NCI-H128 (cell line): ENCODE results near the gene TNFRSF19.
"Not testable (repeated sequence)": the region's sequence is repeated elsewhere in the genome, so short reads cannot be mapped to it uniquely, and the experiment has no call there.

Experiments
- DNase-seq: peaks from one replicate; lab custom pipeline; 2025; ENCODE audit not compliant: unreplicated experiment; lab: John Stamatoyannopoulos, UW

Gene TNFRSF19

DNA sequence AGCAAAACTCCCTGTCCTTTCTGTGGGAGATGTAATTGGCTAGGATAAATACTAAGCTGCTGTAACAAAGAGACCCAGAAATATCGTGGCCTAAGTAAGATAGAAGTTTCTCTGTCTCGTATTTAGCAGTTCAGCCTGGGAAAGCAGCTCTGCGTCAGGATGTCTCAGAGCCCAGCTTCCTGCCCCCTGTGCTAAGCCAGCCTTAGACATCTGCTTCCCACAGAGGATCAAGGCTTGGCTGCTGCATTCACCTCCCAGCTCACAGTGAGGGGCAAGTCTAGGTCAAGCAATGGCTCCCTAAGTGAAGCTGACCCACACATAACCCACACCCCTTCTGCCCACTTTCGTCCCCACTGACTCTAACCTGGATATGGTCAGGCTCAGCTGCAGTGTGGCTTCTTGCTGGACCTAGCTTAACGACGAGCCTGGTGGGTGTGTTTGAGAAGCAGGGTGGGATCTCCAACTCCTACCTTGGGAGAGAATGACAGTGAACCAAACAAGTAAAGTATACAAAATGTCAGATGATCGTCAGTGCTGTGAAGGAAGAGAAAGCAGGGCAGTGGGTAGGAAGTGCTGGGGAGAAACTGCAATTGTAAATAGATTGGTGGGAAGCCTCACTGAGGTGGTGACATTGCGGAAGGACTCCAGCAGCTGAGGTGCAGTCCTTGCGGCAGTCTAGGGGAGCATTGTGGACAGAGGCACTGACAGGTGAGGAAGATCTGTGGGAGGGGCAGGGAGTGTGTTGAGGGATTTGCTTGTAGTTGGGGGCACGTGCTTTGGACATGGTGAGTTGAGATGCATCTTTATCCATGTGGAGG, 82.9 kb downstream of the TNFRSF19 start:
- no peak for DNase-seq

DNA sequence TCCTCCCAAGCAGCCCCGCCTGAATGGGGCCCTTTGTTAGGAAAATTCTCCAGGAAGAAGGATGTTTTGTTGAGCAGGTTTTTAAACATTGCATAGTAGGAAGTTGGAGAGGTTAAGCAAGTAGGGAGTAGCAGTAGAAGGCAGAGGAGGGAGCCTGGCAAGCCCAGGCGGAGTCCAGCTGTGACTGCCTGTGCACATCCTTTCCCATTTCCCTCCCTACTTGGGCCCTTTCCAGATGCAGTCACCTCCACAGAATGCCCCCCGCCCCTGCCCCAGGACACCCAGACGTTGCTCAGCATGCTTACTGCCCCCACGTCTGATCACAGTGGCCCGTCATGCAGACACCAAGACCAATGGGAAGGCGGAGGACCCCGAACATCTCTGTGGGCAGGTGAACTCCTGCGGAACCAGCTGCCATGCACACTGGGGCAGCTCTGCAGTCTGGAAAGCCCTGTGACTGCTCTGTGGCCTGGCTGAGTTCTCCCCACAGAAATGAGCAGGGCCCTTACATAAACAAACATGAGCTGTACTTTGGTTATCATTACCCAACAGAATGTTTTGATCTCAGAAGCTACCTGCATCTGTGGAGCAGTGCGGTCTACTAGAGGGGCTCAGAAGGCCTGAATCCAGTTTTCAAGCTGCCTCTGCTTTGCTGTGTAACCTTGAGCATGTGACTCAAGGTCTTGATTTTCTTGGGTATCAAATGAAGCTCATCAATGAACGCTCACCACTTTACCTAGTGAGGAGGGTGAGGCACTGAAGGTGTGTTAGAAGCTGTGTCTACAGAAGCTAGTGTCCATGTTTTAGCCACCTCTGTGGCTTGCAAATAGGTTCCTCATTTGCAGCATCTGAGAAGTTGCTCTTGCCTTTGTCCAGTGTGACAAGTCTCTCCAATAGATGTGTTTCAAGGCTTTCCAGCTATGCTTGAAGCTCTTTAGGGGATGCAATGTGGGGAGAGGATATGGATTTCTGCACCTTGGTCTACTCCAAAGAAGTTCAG, 84.2 kb downstream of the TNFRSF19 start:
- DNase-seq = no peak

DNA sequence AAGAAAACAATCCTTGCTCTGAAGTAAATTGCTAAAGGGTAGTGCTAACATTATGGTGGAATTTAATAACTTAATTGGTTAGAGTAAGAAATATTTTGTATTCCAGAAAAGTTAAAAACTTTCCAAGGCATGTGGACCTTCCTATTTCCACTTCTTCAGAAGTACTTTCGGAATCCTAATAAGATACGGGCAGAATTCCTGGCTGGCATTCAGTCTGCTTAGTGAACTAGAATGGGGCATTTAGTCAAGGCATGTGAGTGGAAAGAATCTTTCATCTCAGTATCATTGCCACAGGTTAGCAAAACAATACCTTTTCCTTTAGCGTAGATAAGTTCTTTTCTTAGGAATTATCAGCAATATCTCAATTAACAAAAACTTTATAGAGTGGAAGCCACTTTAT, 85.1 kb downstream of the TNFRSF19 start:
- no peak for DNase-seq

DNA sequence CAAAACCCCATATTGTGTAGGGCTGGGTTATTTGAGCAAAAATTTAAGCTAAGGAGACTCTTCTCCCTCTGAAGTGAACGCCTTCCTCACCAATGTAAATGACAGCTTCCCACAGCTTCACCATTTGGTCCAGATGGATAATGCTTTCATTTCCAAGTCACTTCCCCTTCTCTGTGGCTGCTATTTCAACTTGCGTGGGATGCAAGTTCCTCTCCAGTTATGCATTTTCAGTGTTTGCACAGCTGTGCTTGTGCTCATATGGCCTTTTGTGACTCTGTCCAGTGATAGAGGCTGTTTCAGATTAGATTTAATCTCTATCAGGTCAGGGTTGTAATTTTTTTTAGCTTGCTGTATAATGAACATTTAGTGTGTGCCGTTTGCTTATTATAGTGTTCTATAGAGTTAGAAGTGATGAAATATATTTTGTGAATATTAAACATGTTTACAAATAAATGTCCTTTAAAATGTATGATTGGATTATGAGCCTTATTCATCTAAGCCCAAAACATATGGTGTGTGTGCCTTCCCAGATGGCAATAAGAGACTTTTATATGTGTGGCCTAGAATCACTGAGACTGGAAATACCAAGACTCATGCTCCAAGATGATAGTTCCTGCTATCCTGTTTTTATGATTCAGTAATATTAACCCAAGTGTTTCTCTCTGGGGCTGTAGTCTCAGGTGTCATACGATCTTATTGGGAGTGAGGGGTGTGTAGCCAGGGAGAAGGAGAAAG, 86.6 kb downstream of the TNFRSF19 start:
- no peak for DNase-seq

DNA sequence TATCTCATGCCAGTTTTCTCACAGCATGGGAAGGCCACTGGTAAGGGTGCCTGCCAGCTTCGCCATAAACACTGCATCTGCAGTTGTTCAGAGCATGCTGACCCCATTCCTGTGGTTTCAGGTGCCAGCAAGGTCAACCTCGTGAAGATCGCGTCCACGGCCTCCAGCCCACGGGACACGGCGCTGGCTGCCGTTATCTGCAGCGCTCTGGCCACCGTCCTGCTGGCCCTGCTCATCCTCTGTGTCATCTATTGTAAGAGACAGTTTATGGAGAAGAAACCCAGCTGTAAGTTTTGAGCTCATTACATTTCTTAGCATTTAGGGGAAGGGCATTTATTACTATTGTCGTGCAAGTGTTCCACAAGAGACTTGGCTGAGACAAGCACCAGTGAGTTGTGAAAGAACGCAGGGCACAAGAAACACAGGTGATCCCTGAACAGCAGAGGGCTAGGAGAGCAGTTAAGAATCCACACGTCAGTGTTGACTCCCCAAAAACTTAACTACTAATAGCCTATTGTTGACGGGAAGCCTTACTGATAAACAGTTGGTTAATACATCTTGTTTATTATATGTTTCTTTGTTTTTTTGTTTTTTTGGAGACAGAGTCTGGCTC, 88.8 kb downstream of the TNFRSF19 start:
- no peak for DNase-seq

DNA sequence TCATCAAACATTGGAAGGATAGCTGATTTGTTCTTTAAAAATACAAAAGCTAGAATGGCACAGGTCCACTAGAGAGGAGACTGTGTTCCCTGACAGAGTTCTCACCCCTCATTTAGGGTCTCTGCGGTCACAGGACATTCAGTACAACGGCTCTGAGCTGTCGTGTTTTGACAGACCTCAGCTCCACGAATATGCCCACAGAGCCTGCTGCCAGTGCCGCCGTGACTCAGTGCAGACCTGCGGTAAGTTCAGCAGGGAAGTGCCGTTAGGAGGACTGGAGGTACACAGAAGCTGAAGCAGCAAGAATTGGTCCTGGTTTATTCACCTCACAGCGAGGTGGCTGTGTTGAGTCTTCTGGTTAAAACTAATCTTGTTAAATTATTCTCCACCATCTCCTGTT, 90.0 kb downstream of the TNFRSF19 start:
- DNase-seq = no peak

DNA sequence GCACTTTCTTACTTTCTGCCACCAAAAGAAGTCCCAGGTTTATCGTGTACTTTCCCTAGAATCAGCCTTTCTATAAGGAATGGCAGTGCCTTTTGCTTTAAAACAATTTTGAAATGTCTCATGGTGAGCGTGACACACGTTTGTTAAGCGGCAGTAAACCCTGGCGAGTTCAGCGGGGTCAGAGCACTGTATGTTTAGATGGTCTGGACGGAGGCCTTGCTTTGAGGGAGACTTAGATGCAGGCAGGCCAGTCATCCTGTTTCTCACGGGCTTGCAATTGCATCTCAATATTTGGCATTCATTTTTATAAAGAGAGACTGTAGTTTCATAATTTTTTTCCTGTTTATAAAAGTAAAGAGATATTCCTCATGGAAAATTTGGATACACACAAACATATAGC, 96.4 kb downstream of the TNFRSF19 start:
- DNase-seq = no peak

DNA sequence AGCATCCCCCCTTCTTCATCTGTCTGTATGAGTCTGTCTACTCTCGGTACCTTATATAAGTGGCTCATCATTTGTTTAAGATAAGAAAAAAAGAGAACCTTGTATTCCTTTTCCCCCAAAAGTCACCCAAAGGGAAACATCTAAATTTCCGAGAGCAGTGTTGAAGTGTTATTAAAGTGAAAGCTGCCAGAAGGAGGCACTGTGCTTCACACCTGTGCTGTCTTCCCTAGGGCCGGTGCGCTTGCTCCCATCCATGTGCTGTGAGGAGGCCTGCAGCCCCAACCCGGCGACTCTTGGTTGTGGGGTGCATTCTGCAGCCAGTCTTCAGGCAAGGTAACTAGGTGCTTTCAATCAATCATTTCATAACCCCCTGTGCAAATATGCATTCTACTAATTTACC, 97.5 kb downstream of the TNFRSF19 start:
- no peak for DNase-seq

DNA sequence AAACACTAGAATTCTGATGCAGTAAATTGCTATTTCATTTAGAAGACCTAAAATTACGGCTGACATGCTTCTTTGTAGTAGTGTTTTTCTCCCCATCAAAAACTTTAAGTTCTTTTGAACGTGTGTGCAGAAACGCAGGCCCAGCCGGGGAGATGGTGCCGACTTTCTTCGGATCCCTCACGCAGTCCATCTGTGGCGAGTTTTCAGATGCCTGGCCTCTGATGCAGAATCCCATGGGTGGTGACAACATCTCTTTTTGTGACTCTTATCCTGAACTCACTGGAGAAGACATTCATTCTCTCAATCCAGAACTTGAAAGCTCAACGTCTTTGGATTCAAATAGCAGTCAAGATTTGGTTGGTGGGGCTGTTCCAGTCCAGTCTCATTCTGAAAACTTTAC, 98.3 kb downstream of the TNFRSF19 start:
- DNase-seq = no peak

DNA sequence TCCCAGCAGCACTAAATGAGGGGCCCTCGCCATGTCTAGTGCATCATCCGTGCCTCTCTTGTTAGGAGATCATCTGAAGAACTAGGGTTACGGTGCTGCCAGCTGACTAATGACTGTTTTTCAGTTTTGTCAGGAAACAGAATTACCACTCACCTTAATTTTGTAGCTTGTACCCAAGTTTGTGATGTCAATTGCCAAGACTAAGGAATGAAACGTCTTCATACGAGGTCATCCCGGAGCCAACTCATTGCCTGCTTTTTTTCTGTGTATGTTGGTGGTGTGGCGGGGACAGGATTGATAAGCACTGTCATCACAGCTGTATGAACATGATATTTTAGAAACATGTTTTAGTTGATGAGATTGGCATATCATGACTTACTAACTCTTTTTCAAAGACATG, 100.6 kb downstream of the TNFRSF19 start:
- DNase-seq = no peak

DNA sequence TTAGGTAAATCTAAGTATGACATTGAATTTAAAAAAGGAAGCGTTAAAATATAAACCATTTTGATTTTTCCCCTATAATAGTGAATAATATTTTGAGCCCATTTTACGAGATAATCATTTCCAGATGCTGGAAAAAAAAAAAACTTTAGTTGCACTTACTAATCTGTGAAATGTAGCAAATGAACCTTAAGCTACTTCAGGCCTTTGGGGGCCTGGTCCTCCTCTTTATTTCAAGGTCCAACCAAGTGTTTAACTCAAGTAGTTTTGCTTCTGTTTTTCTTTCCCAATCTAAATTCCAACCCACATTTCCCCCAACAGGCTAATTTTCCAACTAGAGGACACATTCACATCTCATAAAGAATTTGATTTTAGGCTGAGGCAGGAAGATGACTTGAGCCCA, 101.2 kb downstream of the TNFRSF19 start:
- no peak for DNase-seq

DNA sequence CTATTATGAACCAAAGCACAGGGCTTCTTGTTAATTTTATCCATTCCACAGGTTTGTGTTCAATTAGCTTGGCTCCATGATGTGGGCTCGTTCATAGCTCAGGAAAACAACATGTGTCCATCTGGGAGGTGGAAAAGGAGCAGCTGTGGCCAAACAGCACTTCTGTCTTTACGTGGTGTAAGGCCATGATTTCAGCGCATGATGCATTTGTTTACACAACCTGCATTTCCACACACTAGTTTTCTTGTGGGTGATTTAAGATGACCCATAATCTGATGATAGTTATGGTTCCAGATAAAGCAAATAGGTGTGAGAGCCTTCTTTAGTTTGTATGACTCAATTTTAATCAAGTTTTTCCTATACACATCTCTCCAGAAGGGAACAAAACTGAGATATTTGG, 101.7 kb downstream of the TNFRSF19 start:
- DNase-seq = no peak

DNA sequence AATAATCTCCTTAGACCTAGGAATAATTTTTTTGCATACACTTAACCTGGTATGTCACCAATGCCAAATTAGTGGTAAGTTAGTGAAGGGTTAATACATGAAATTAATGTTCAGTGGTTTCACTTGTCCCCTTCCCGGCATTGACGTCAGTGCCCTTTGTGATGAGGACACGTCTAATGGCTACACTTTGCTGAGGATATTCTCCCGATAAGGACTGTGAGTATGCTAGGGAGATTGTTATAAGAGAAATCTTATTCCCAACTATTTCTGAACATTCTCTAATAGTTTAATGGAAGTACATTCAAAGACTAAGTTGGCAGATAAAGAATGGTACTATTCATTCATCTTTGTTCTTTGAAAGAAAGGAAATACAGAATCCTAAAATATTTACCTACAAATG, 102.4 kb downstream of the TNFRSF19 start:
- DNase-seq = no peak

DNA sequence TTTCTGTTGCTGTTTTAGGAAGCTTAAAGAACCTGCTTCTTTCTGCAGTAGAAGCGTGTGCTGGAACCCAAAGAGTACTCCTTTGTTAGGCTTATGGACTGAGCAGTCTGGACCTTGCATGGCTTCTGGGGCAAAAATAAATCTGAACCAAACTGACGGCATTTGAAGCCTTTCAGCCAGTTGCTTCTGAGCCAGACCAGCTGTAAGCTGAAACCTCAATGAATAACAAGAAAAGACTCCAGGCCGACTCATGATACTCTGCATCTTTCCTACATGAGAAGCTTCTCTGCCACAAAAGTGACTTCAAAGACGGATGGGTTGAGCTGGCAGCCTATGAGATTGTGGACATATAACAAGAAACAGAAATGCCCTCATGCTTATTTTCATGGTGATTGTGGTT, 103.1 kb downstream of the TNFRSF19 start:
- DNase-seq = no peak

DNA sequence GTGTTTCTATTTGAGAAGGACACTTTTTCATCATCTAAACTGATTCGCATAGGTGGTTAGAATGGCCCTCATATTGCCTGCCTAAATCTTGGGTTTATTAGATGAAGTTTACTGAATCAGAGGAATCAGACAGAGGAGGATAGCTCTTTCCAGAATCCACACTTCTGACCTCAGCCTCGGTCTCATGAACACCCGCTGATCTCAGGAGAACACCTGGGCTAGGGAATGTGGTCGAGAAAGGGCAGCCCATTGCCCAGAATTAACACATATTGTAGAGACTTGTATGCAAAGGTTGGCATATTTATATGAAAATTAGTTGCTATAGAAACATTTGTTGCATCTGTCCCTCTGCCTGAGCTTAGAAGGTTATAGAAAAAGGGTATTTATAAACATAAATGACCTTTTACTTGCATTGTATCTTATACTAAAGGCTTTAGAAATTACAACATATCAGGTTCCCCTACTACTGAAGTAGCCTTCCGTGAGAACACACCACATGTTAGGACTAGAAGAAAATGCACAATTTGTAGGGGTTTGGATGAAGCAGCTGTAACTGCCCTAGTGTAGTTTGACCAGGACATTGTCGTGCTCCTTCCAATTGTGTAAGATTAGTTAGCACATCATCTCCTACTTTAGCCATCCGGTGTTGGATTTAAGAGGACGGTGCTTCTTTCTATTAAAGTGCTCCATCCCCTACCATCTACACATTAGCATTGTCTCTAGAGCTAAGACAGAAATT, 103.8 kb downstream of the TNFRSF19 start:
- DNase-seq = no peak

DNA sequence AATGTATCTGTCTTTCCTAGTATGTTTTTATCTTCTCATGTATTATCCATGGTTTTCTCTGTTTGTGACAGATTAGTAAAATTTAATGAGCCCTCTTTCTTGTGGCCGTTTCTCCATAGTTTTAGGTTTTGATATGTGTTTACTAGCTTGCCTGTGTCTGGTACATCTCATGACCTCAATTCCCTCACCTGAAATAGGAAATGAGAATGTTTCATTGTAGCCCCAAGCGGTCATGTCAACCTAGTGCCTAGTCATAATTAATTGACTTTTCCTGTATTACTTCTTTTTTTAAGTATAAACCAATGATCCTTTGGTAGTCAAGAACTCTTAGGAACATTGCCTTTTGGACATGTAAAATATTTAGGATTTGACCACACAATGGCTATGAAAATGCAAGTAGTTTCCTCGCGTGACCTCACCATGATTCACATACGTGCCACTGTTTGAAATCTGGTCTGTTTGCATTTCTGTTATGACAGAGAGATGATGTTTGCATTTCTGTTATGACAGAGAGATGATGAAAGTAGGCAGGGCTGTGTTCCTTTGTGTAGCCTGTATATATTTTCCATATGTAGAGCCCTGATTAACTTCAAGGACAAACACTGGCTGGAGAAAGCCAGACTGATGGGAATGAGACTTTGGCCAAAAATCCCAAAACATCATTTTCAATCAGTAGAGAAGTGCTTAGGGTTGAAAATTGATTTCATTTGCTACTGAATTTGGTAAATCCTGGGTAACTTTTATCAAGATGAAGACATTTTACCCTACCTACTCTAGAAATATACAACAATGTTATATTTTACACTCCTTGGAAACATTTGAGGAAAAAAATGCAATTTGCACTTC, 104.8 kb downstream of the TNFRSF19 start:
- no peak for DNase-seq

DNA sequence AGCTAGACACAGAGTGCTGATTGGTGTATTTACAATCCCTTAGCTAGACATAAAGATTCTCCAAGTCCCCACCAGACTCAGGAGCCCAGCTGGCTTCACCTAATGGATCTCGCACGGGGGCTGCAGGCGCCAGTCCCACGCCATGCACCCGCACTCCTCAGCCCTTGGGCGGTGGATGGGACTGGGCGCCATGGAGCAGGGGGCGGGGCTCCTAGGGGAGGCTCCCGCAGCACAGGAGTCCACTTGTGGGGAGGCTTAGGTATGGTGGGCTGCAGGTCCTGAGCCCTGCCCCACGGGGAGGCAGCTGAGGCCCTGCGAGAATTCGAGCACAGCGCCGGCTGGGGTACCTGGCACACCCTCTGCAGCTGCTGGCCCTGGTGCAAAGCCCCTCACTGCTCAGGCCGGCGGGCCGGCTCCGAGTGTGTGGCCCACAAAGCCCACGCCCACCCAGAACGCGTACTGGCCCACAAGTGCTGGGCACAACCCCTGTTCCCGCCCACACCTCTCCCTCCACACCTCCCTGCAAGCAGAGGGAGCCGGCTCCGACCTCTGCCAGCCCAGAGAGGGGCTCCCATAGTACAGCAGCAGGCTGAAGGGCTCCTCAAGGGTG, 107.6 kb downstream of the TNFRSF19 start:
- not testable (repeated sequence) for DNase-seq

DNA sequence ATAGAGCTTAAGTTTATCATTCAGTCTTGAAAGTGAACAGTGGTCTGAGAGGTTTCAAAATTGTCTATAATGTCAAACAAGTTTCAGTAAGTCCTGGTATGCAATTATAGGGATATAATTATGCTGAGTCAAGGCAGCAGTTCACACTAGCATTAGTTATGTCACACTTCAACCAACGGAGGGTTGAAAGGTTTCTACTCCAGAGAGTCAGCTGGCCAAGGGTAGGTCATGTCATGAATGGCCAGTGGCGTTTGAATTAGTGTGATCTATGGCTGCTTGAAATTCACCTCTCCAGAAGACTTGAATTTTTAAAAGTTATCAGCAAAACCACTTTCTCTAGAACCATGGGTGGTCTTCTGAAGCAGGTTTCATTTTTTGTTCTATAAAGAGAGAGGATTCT, 108.6 kb downstream of the TNFRSF19 start:
- DNase-seq = no peak

DNA sequence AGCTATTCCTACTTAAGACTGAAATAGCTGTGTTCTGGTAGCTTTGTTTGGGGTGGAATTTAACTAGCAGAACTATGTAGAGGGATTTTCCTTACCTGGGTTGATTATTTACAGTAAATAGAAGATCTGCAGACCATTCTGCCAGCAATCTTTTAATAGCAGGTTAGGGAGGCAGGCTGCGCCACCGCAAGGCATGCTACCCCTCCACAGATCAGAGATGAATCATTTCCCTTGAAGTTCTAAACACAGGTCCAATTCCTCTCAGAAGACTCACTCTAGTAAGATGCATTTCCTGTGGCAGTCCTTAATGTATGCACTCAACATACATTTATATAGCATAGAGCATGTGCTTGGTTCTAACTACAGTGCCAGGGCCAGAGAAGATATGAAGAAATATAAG, 109.0 kb downstream of the TNFRSF19 start:
- no peak for DNase-seq
